22Rv1 (cell line): Measurements from ENCODE around the gene SIRT2.

ENCODE experiments used
- H3K27ac ChIP-seq: fragments of 450-650 bp; 2 replicates; pipeline ENCODE4 v1.5.1; 2017
- CTCF ChIP-seq: fragments of 450-650 bp; IDR thresholded peaks from 2 replicates; pipeline ENCODE4 v1.5.1; 2017; ENCODE audit warnings: mild to moderate bottlenecking
- ZFX ChIP-seq: fragments of 450-650 bp; IDR thresholded peaks from 2 replicates; pipeline ENCODE4 v1.6.1; 2017; ENCODE audit warnings: antibody characterized with exemption, borderline replicate concordance

SIRT2 gene

GRCh38 chr19:38928391-38929001 lies 29.1 kb upstream of the SIRT2 start:
- TF ChIP-seq CTCF, result no peak
- no peak for TF ChIP-seq ZFX
- H3K27ac ChIP-seq, result no peak overlapping the region

GRCh38 chr19:38924388-38924787 lies 25.0 kb upstream of the SIRT2 start:
- TF ChIP-seq CTCF (no peak), ZFX (no peak)
- no peak overlapping the region for H3K27ac ChIP-seq

GRCh38 chr19:38922482-38922881 lies 23.1 kb upstream of the SIRT2 start:
- no peak overlapping the region for H3K27ac ChIP-seq
- no peak for TF ChIP-seq ZFX
- no peak for TF ChIP-seq CTCF

- no peak for TF ChIP-seq CTCF
- H3K27ac ChIP-seq, result no peak overlapping the region
Observed at GRCh38 chr19:38921420-38922274, 22.2 kb upstream of the SIRT2 start.

GRCh38 chr19:38920602-38921419 lies 21.4 kb upstream of the SIRT2 start:
- H3K27ac ChIP-seq, result no peak overlapping the region
- no peak for TF ChIP-seq ZFX
- TF ChIP-seq CTCF, result no peak

- no peak overlapping the region for H3K27ac ChIP-seq
- TF ChIP-seq ZFX, result no peak
- no peak for TF ChIP-seq CTCF
Observed at GRCh38 chr19:38919837-38920601, 20.6 kb upstream of the SIRT2 start.
